Measurements from ENCODE around the gene PDS5A. TPM values are rescaled to one million over a fixed set of nuclear protein-coding genes. Genes with fewer than 3 reads are reported as not detected.
"Not testable (repeated sequence)": the region's sequence is repeated elsewhere in the genome, so short reads cannot be mapped to it uniquely, and the experiment has no call there.

Gene PDS5A
- total RNA-seq, 1 donor from 2014 or later: 53.3 TPM

GRCh38 chr4:39818646-39819045 lies 159.1 kb downstream of the PDS5A start:
- Mint-ChIP-seq H3K27ac (ENCODE audit: unreplicated experiment) (no peak overlapping the region), H3K4me1 (ENCODE audit: low read depth) (peaks cover 10% of the 10 kb centered on the region), H3K9me3 (ENCODE audit: low read depth) (no peaks in the 10 kb centered on the region), H3K27me3 (ENCODE audit: low read depth) (no peaks in the 10 kb centered on the region), H3K36me3 (ENCODE audit: low read depth) (peaks cover 3% of the 10 kb centered on the region), H3K4me3 (ENCODE audit: unreplicated experiment) (no peak overlapping the region)
- no peak for TF ChIP-seq CTCF (IDR thresholded peaks at IDR 0.05)
- no peak for DNase-seq (ENCODE audit: low spot score)

- no peak overlapping the region for H3K27ac Mint-ChIP-seq (ENCODE audit: unreplicated experiment)
These were observed 163.1 kb downstream of the PDS5A start for GRCh38 chr4:39814403-39815185.

GRCh38 chr4:39813761-39814160 lies 163.9 kb downstream of the PDS5A start:
- H3K4me1 Mint-ChIP-seq (ENCODE audit: low read depth); H3K27ac Mint-ChIP-seq (ENCODE audit: unreplicated experiment); H3K4me3 Mint-ChIP-seq (ENCODE audit: unreplicated experiment); H3K27me3 Mint-ChIP-seq (ENCODE audit: low read depth); DNase-seq (ENCODE audit: low spot score); H3K9me3 Mint-ChIP-seq (ENCODE audit: low read depth); H3K36me3 Mint-ChIP-seq (ENCODE audit: low read depth): not testable (repeated sequence)

More at GRCh38 chr4:39814403-39815185, 163.1 kb downstream of the PDS5A start:
- no peak for TF ChIP-seq CTCF (IDR thresholded peaks at IDR 0.05)
- DNase-seq (ENCODE audit: low spot score): no peak
- Mint-ChIP-seq H3K4me3 (ENCODE audit: unreplicated experiment) (no peak overlapping the region), H3K4me1 (ENCODE audit: low read depth) (no peaks in the 10 kb centered on the region), H3K36me3 (ENCODE audit: low read depth) (no peaks in the 10 kb centered on the region), H3K27me3 (ENCODE audit: low read depth) (no peaks in the 10 kb centered on the region), H3K9me3 (ENCODE audit: low read depth) (no peaks in the 10 kb centered on the region)

GRCh38 chr4:39813033-39813432 lies 164.7 kb downstream of the PDS5A start:
- DNase-seq (ENCODE audit: low spot score); H3K27ac Mint-ChIP-seq (ENCODE audit: unreplicated experiment); H3K36me3 Mint-ChIP-seq (ENCODE audit: low read depth); H3K4me3 Mint-ChIP-seq (ENCODE audit: unreplicated experiment); H3K27me3 Mint-ChIP-seq (ENCODE audit: low read depth); H3K4me1 Mint-ChIP-seq (ENCODE audit: low read depth); H3K9me3 Mint-ChIP-seq (ENCODE audit: low read depth): not testable (repeated sequence)

GRCh38 chr4:39812500-39812899 lies 165.2 kb downstream of the PDS5A start:
- TF ChIP-seq CTCF (IDR thresholded peaks at IDR 0.05): no peak
- H3K9me3 Mint-ChIP-seq (ENCODE audit: low read depth): no peaks in the 10 kb centered on the region
- H3K36me3 Mint-ChIP-seq (ENCODE audit: low read depth): no peaks in the 10 kb centered on the region
- H3K4me3 Mint-ChIP-seq (ENCODE audit: unreplicated experiment): no peak overlapping the region
- no peak overlapping the region for H3K27ac Mint-ChIP-seq (ENCODE audit: unreplicated experiment)
- H3K27me3 Mint-ChIP-seq (ENCODE audit: low read depth): no peaks in the 10 kb centered on the region
- DNase-seq (ENCODE audit: low spot score): no peak
- no peaks in the 10 kb centered on the region for H3K4me1 Mint-ChIP-seq (ENCODE audit: low read depth)

- no peak for DNase-seq (ENCODE audit: low spot score)
- H3K27me3 Mint-ChIP-seq (ENCODE audit: low read depth): no peaks in the 10 kb centered on the region
- H3K36me3 Mint-ChIP-seq (ENCODE audit: low read depth): no peaks in the 10 kb centered on the region
- no peak for TF ChIP-seq CTCF (IDR thresholded peaks at IDR 0.05)
- no peaks in the 10 kb centered on the region for H3K9me3 Mint-ChIP-seq (ENCODE audit: low read depth)
- peaks cover 3% of the 10 kb centered on the region for H3K4me1 Mint-ChIP-seq (ENCODE audit: low read depth)
- no peak overlapping the region for H3K27ac Mint-ChIP-seq (ENCODE audit: unreplicated experiment)
- no peak overlapping the region for H3K4me3 Mint-ChIP-seq (ENCODE audit: unreplicated experiment)
These were observed 169.4 kb downstream of the PDS5A start for GRCh38 chr4:39808231-39808749.
